ENCODE data around the gene KRT5.

DNA sequence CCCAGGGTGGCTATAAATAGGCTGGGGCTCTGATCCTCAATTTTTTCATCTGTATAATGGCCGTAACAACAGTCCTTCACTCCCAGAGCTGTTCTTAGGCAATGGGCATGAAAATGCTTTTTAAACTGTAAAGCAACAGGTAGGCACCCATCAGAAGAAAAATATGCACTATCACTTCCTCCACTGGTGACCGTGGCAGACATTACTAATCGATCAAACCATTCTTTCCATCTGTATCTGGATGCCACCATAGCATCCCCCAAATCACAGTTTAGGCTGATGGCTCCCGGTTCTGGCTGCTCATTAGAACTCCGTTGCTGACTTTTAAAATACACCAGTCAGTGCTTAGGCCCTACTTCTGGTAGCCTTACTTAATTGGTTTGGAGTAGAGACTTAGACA, 21.5 kb upstream of the KRT5 start:
- TF ChIP-seq, protein P1, sequence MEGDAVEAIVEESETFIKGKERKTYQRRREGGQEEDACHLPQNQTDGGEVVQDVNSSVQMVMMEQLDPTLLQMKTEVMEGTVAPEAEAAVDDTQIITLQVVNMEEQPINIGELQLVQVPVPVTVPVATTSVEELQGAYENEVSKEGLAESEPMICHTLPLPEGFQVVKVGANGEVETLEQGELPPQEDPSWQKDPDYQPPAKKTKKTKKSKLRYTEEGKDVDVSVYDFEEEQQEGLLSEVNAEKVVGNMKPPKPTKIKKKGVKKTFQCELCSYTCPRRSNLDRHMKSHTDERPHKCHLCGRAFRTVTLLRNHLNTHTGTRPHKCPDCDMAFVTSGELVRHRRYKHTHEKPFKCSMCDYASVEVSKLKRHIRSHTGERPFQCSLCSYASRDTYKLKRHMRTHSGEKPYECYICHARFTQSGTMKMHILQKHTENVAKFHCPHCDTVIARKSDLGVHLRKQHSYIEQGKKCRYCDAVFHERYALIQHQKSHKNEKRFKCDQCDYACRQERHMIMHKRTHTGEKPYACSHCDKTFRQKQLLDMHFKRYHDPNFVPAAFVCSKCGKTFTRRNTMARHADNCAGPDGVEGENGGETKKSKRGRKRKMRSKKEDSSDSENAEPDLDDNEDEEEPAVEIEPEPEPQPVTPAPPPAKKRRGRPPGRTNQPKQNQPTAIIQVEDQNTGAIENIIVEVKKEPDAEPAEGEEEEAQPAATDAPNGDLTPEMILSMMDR (conservative IDR thresholded peaks at IDR 0.05; ENCODE audit: low read length): no peak
- no peak for TF ChIP-seq EZH2phosphoT487 (IDR thresholded peaks at IDR 0.05; ENCODE audit: borderline replicate concordance)

Measured in Loucy (cell line).